HEK293 (cell line): ENCODE data around the gene RIC8A.
"Not testable (repeated sequence)": the region's sequence is repeated elsewhere in the genome, so short reads cannot be mapped to it uniquely, and the experiment has no call there.

Experiments used
- CTCF ChIA-PET: fragments of 350-600 bp; formaldehyde crosslinking; extraction: SDS; loops from one replicate; lab custom pipeline; 2021; ENCODE audit warnings: antibody characterized with exemption; lab: Yijun Ruan, JAX
- POLR2A ChIA-PET: fragments of 300-600 bp; formaldehyde crosslinking; extraction: SDS; loops from one replicate; lab custom pipeline; 2020; ENCODE audit warnings: antibody characterized with exemption, inconsistent platforms; lab: Yijun Ruan, JAX
- H3K27ac ChIP-seq: fragments of 200-500 bp; sonication (Bioruptor generic); 2 replicates; pipeline ENCODE4 v1.5.1; 2014; ENCODE audit warnings: low read depth, low read length, control low read depth, inconsistent platforms; ENCODE audit errors: extremely low read depth
- H3K36me3 ChIP-seq, 2 experiments: fragments of 200-500 bp in 1 of 2; sonication (Bioruptor generic) in 1 of 2; 1 replicate in 1 of 2; 2 replicates in 1 of 2; pipeline ENCODE4 v1.5.1; 2014 to 2017; ENCODE audit warnings: inconsistent platforms in 2 of 2, low read length in 2 of 2; ENCODE audit not compliant: control insufficient read depth in 2 of 2, insufficient read depth in 1 of 2
- H3K4me1 ChIP-seq: fragments of 200-500 bp; sonication (Bioruptor generic); 2 replicates; pipeline ENCODE4 v1.5.1; 2014; ENCODE audit warnings: mild to moderate bottlenecking, low read length, inconsistent platforms; ENCODE audit not compliant: control insufficient read depth, insufficient read depth
- H3K4me3 ChIP-seq: 2 replicates; pipeline ENCODE4 v1.5.1; 2011; ENCODE audit warnings: low read depth, mild to moderate bottlenecking, control low read depth, low read length, moderate library complexity
- H3K9me3 ChIP-seq: fragments of 200-500 bp; sonication (Bioruptor generic); 2 replicates; pipeline ENCODE4 v1.5.1; 2014; ENCODE audit warnings: low read depth, low read length, inconsistent platforms; ENCODE audit not compliant: control insufficient read depth, insufficient read depth
- EGR2 ChIP-seq: fragments of 450-650 bp; formaldehyde crosslinking; IDR thresholded peaks from 2 replicates; pipeline ENCODE4 v1.5.1; 2016; ENCODE audit warnings: low read depth, missing biosample characterization, missing genetic modification characterization
- KLF10 ChIP-seq: fragments of 450-650 bp; IDR thresholded peaks from 2 replicates; pipeline ENCODE4 v1.5.1; 2018; ENCODE audit warnings: missing biosample characterization, mild to moderate bottlenecking, missing genetic modification characterization
- KLF7 ChIP-seq: fragments of 450-650 bp; formaldehyde crosslinking; IDR thresholded peaks from 2 replicates; pipeline ENCODE4 v1.5.1; 2016; ENCODE audit warnings: missing biosample characterization, missing genetic modification characterization, borderline replicate concordance
- PRDM6 ChIP-seq: fragments of 450-650 bp; formaldehyde crosslinking; IDR thresholded peaks from 2 replicates; pipeline ENCODE4 v1.5.1; 2017; ENCODE audit warnings: missing biosample characterization, missing genetic modification characterization
- ZBTB17 ChIP-seq: fragments of 450-650 bp; formaldehyde crosslinking; IDR thresholded peaks from 2 replicates; pipeline ENCODE4 v1.5.1; 2016; ENCODE audit warnings: missing biosample characterization, missing genetic modification characterization
- ZBTB48 ChIP-seq: fragments of 450-650 bp; formaldehyde crosslinking; IDR thresholded peaks from 2 replicates; pipeline ENCODE4 v1.5.1; 2016; ENCODE audit warnings: missing biosample characterization, missing genetic modification characterization
- ZFHX2 ChIP-seq: fragments of 450-650 bp; formaldehyde crosslinking; conservative IDR thresholded peaks from 2 replicates; pipeline ENCODE4 v1.5.1; 2016; ENCODE audit warnings: missing biosample characterization, missing genetic modification characterization
- ZNF2 ChIP-seq: fragments of 450-650 bp; formaldehyde crosslinking; IDR thresholded peaks from 2 replicates; pipeline ENCODE4 v1.5.1; 2016; ENCODE audit warnings: missing biosample characterization, missing genetic modification characterization
- ZNF26 ChIP-seq: fragments of 450-650 bp; formaldehyde crosslinking; IDR thresholded peaks from 2 replicates; pipeline ENCODE4 v1.5.1; 2016; ENCODE audit warnings: missing biosample characterization, missing genetic modification characterization
- ZNF341 ChIP-seq: fragments of 450-650 bp; formaldehyde crosslinking; IDR thresholded peaks from 2 replicates; pipeline ENCODE4; 2016; ENCODE audit warnings: low read depth, missing biosample characterization, missing genetic modification characterization
- ZNF600 ChIP-seq: fragments of 450-650 bp; formaldehyde crosslinking; IDR thresholded peaks from 2 replicates; pipeline ENCODE4 v1.5.1; 2016; ENCODE audit warnings: missing biosample characterization, missing genetic modification characterization
- ZNF785 ChIP-seq: fragments of 450-650 bp; formaldehyde crosslinking; IDR thresholded peaks from 2 replicates; pipeline ENCODE4 v1.5.1; 2016; ENCODE audit warnings: missing biosample characterization, missing genetic modification characterization
- ZXDB ChIP-seq: fragments of 450-650 bp; formaldehyde crosslinking; IDR thresholded peaks from 2 replicates; pipeline ENCODE4 v1.5.1; 2016; ENCODE audit warnings: missing biosample characterization, missing genetic modification characterization
- TF ChIP-seq, protein P1 (sequence below): fragments of 450-650 bp; formaldehyde crosslinking; IDR thresholded peaks from 2 replicates; pipeline ENCODE4 v1.5.1; 2017; ENCODE audit warnings: missing biosample characterization, missing genetic modification characterization
- TF ChIP-seq, protein P2 (sequence below): fragments of 450-650 bp; formaldehyde crosslinking; IDR thresholded peaks from 2 replicates; pipeline ENCODE4 v1.5.1; 2017; ENCODE audit warnings: missing biosample characterization, missing genetic modification characterization
- TF ChIP-seq, protein P3 (sequence below): fragments of 450-650 bp; formaldehyde crosslinking; conservative IDR thresholded peaks from 2 replicates; pipeline ENCODE4 v1.5.1; 2016; ENCODE audit warnings: low read depth, missing biosample characterization, missing genetic modification characterization

RIC8A gene

GRCh38 chr11:236774-237767, 29.6 kb downstream of the RIC8A start, which contains the start of gene PSMD13 (continued):
- peak; percentile 65 for TF ChIP-seq ZNF341 (tag by site-specific recombination)
- 0 out of 2 replicates have a peak, but pooled peaks have one; percentile 21 for TF ChIP-seq ZNF2 (tag by site-specific recombination)
- peak; percentile 23; the same call in 1 of the 2 replicates for TF ChIP-seq ZXDB
- no peak for TF ChIP-seq ZNF26 (tag by site-specific recombination)
- TF ChIP-seq, protein P1, sequence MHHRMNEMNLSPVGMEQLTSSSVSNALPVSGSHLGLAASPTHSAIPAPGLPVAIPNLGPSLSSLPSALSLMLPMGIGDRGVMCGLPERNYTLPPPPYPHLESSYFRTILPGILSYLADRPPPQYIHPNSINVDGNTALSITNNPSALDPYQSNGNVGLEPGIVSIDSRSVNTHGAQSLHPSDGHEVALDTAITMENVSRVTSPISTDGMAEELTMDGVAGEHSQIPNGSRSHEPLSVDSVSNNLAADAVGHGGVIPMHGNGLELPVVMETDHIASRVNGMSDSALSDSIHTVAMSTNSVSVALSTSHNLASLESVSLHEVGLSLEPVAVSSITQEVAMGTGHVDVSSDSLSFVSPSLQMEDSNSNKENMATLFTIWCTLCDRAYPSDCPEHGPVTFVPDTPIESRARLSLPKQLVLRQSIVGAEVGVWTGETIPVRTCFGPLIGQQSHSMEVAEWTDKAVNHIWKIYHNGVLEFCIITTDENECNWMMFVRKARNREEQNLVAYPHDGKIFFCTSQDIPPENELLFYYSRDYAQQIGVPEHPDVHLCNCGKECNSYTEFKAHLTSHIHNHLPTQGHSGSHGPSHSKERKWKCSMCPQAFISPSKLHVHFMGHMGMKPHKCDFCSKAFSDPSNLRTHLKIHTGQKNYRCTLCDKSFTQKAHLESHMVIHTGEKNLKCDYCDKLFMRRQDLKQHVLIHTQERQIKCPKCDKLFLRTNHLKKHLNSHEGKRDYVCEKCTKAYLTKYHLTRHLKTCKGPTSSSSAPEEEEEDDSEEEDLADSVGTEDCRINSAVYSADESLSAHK (tag by site-specific recombination), result no peak
- TF ChIP-seq PRDM6 (tag by site-specific recombination), result no peak
- TF ChIP-seq ZBTB48 (tag by site-specific recombination), result no peak
- 0 out of 2 replicates have a peak, but pooled peaks have one; percentile 13 for TF ChIP-seq KLF10
- TF ChIP-seq ZFHX2 (tag by site-specific recombination), result peak; percentile 69
- no peak for TF ChIP-seq ZNF600 (tag by site-specific recombination)
- TF ChIP-seq, protein P2, sequence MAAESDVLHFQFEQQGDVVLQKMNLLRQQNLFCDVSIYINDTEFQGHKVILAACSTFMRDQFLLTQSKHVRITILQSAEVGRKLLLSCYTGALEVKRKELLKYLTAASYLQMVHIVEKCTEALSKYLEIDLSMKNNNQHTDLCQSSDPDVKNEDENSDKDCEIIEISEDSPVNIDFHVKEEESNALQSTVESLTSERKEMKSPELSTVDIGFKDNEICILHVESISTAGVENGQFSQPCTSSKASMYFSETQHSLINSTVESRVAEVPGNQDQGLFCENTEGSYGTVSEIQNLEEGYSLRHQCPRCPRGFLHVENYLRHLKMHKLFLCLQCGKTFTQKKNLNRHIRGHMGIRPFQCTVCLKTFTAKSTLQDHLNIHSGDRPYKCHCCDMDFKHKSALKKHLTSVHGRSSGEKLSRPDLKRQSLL (tag by site-specific recombination), result no peak
- TF ChIP-seq, protein P3, sequence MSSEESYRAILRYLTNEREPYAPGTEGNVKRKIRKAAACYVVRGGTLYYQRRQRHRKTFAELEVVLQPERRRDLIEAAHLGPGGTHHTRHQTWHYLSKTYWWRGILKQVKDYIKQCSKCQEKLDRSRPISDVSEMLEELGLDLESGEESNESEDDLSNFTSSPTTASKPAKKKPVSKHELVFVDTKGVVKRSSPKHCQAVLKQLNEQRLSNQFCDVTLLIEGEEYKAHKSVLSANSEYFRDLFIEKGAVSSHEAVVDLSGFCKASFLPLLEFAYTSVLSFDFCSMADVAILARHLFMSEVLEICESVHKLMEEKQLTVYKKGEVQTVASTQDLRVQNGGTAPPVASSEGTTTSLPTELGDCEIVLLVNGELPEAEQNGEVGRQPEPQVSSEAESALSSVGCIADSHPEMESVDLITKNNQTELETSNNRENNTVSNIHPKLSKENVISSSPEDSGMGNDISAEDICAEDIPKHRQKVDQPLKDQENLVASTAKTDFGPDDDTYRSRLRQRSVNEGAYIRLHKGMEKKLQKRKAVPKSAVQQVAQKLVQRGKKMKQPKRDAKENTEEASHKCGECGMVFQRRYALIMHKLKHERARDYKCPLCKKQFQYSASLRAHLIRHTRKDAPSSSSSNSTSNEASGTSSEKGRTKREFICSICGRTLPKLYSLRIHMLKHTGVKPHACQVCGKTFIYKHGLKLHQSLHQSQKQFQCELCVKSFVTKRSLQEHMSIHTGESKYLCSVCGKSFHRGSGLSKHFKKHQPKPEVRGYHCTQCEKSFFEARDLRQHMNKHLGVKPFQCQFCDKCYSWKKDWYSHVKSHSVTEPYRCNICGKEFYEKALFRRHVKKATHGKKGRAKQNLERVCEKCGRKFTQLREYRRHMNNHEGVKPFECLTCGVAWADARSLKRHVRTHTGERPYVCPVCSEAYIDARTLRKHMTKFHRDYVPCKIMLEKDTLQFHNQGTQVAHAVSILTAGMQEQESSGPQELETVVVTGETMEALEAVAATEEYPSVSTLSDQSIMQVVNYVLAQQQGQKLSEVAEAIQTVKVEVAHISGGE (tag by site-specific recombination), result peak; percentile 7
- TF ChIP-seq EGR2 (tag by site-specific recombination), result peak; percentile 60; the same call in 1 of the 2 replicates
- TF ChIP-seq ZBTB17 (tag by site-specific recombination), result 0 out of 2 replicates have a peak, but pooled peaks have one; percentile 40
- TF ChIP-seq KLF7 (tag by site-specific recombination), result 0 out of 2 replicates have a peak, but pooled peaks have one; percentile 25
- TF ChIP-seq ZNF785 (tag by site-specific recombination), result no peak
- TF ChIP-seq, all 188 proteins: peak for 23

DNA sequence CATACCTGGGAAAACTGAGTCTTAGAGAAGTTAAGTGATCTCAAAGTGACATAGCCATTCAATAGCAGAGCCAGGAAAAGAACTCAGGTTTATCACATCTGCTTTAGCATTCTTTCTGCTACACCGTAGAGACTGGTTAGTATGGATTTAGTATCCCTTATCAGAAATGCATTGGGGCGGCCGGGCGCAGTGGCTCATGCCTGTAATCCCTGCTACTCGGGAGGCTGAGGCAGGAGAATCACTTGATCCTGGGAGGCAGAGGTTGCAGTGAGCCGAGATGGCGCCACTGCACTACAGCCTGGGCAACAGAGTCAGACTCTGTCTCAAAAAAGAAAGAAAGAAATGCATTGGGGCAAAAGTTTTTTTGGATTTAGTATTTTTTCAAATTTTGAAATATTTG, 30.8 kb downstream of the RIC8A start:
- not testable (repeated sequence) for H3K27ac ChIP-seq, H3K4me3 ChIP-seq, H3K4me1 ChIP-seq, H3K9me3 ChIP-seq
- POLR2A ChIA-PET, result interaction anchor here (3.5 kb wide), 1 partner anchor 32 kb away, joined by 13 read pairs; the partner anchor contains the start of genes BET1L and RIC8A
- H3K36me3 ChIP-seq, result peaks cover 4 to 44% of the 10 kb centered on the region in 2 experiments; a peak in 1 of 3 replicates
- CTCF ChIA-PET, result interaction anchor here (1.3 to 3.4 kb wide), 3 partner anchors 10 to 15 kb away, joined by 4 to 35 read pairs (median 5); no protein-coding TSS in a partner anchor
